RCC 7860 (cell line): ENCODE data around the gene STARD8.
"Not testable (repeated sequence)": the region's sequence is repeated elsewhere in the genome, so short reads cannot be mapped to it uniquely, and the experiment has no call there.

ENCODE experiments used
- DNase-seq: peaks from one replicate; pipeline ENCODE4 v3.0.0-alpha.2; 2015; ENCODE audit warnings: low spot score
- FAIRE-seq: peaks from 2 replicates; lab custom pipeline; 2012; peaks lifted over from hg19 to GRCh38; lab: Jason Lieb, UNC

STARD8 gene

GRCh38 chrX:68732906-68733493, 85.5 kb downstream of the STARD8 start:
- DNase-seq: no peak
- no peak for FAIRE-seq

GRCh38 chrX:68735266-68735665, 87.8 kb downstream of the STARD8 start:
- FAIRE-seq (no peak), DNase-seq (no peak)

DNA sequence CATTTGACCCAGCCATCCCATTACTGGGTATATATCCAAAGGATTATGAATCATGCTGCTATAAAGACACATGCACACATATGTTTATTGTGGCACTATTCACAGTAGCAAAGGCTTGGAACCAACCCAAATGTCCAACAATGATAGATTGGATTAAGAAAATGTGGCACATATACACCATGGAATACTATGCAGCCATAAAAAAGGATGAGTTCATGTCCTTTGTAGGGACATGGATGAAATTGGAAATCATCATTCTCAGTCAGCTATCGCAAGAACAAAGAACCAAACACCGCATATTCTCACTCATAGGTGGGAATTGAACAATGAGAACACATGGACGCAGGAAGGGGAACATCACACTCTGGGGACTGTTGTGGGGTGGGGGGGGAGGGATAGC, 94.4 kb downstream of the STARD8 start:
- not testable (repeated sequence) for DNase-seq, FAIRE-seq

GRCh38 chrX:68743754-68744153, 96.3 kb downstream of the STARD8 start:
- FAIRE-seq (no peak), DNase-seq (no peak)

- DNase-seq: no peak
These were observed 99.5 kb downstream of the STARD8 start for GRCh38 chrX:68746988-68747387.

DNA sequence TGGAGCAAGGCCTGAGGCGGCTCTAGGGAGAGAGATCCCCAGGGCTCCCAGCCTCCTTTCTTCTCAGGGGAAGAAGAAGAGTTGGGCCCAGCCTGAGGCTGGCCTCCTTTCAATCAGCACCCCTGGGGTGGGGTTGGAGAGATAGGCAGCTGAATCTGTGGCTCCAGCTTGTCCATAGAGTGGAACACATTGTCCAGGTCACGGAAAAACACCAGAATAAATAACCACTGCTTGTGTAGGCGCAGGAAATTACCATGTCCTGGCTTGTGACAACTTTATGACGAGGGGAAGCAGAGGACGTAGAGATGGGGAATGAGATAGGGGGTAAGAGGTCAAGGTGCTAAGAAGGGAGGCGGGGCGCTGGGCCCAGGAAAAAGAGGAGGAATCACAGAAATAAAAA, 100.6 kb downstream of the STARD8 start:
- FAIRE-seq (no peak), DNase-seq (no peak)

More at GRCh38 chrX:68746988-68747387, 99.5 kb downstream of the STARD8 start:
- no peak for FAIRE-seq

GRCh38 chrX:68749426-68749825, 102.0 kb downstream of the STARD8 start:
- no peak for DNase-seq
- no peak for FAIRE-seq

DNA sequence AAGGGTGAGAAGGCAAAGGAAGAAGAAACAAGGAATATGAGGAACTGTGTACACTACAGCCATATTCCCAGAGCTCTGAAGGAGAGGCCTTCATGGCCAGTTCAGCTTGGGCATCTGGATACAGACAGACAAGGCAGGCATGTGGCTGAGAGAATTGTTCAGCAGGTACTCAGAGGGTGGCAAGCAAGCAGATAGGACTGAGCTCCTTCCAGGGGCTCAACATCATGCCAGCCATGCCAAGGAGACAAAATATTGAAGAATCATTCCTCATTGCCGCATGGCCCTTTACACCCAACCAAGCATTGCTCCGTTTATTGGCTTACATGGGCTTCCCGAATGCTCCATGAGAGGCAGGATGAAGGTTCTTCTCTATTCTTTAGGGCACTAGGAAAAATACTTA, 102.8 kb downstream of the STARD8 start:
- no peak for DNase-seq
- FAIRE-seq: no peak

- DNase-seq: no peak
- no peak for FAIRE-seq
These were observed 103.9 kb downstream of the STARD8 start for GRCh38 chrX:68751372-68751771.

DNA sequence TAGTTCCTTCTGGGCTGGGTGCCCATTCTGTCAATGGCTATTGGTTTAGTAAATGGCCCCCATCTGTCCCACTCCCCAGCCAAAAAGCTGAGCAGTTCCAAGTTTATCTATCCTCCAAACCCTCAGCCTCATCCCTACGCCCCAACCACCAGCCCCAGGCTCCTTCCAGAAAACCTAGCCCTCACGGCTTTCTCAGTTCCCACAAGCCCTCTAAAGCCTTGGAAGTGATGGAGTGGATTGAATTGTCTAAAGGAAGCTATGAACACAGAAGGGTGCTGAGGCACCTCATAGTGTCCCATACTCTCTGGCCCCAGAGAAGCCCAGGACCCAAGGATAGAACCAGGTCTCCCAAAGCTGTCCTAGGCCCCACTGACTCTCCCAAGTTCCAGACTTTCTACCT, 105.8 kb downstream of the STARD8 start:
- DNase-seq (no peak), FAIRE-seq (no peak)

GRCh38 chrX:68754406-68754805, 106.9 kb downstream of the STARD8 start:
- FAIRE-seq (no peak), DNase-seq (no peak)

DNA sequence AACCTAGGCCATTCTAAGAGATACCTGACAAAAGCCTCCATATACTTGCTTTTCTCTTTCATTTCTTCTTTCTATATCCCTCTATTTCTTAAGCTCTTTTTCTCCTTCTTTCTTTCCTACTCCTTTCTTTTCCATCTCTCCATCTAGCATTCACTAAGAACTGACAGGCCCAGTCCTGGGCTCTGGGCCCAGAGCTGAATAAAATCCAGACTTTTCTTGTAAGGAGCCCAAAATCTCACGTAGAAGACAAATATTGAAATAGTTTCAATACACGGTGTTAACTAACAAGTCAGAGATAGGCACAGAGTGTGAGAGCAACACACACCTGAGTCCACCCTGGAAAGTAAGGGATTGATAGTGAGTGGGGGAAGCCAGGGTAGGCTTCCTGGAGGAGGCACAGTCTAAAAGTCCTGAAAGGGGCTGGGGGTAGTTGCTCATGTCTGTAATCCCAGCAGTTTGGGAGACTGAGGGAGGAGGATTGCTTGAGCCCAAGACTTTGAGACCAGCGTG, 108.2 kb downstream of the STARD8 start:
- FAIRE-seq (no peak), DNase-seq (no peak)

- FAIRE-seq: no peak
- no peak for DNase-seq
These were observed 109.9 kb downstream of the STARD8 start for GRCh38 chrX:68757331-68757730.

DNA sequence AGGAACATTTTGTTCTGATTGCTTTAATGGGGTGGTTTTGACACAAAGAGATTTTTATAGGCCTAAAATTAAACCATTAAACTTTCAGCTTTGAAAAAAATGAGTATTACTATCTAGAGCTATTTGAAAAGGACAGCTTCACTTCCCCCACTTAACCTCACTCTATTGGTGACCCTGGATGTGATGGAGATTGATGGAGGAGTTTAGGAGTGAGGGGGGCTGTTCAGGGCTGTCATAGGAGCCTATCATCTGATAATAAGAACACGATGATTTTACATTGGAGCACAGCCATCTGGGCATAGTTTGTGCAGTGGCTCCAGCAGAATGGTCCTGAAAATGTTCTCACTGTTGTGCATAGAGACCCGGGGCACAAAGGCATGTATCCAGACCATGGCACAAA, 110.3 kb downstream of the STARD8 start:
- FAIRE-seq (no peak), DNase-seq (no peak)

DNA sequence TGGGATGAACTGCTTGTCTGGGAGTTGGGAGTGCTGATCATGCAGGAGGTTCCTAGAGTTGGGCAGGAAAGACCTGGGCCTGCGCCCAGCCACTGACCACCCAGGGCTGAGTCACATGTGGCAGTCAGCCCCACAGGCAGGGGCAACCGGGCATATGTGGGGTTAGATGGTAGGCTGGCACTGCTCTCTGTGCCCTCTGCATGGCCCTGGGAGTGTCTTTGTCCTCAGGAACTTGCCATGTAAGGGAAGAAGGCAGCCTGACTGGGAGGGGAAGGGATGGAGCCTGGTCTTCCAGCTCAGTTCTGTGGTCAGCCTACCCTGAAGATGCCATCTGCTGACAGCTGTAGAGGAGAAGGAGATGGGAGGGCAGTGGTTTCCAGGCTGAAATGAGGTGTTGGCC, 111.2 kb downstream of the STARD8 start:
- DNase-seq: no peak
- no peak for FAIRE-seq

DNA sequence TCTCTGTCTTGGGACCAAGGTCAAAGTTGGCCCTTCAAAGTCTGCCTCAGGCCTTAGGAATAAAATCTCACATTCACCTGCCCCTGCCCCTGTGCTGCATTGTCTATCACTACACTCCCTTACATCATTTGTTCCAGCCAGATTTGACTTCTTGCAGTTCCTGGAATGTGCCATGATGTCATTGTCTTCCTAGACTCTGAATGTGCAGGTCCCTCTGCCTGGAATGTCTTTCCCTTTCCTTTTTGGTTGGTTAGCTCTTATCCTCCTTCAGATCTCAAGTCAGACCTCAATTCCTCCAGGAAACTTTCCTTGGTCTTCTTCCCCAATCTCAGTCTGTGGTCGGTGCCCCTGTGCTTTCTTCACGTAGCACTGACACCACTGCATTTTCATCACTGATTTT, 113.6 kb downstream of the STARD8 start:
- no peak for DNase-seq
- no peak for FAIRE-seq

GRCh38 chrX:68762766-68763165, 115.3 kb downstream of the STARD8 start:
- FAIRE-seq (no peak), DNase-seq (no peak)

DNA sequence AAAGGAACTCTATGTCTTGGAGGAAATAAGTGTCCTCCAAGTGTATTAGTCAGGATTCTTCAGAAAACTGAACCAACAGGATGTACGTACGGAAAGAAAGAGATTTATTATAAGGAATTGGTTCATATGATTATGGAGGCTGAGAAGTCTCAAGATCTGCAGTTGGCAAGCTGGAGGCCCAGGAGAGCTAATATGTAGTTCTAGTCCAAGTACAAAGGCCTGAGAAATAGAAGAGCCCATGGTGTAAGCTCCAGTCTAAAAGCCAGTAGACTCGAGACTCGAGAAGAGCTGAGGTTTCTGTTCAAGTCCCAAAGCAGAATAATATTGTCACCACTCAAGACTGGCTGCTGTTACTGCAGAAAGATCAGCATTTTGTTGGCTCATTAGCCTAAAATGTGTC, 116.0 kb downstream of the STARD8 start:
- no peak for FAIRE-seq
- no peak for DNase-seq
